HCT116 (cell line): Measurements from ENCODE around the gene CTRL. TPM values are rescaled to one million over a fixed set of nuclear protein-coding genes. Genes with fewer than 3 reads are reported as not detected.

Source experiments
- ATAC-seq: fragments of 200-7000 bp; cut with Tn5 transposase; 2 replicates; pipeline ENCODE4 v1.9.1; 2020; ENCODE audit warnings: mild to moderate bottlenecking, moderate library complexity
- BruUV-seq: library from RNA; stranded (reverse); fragments of 400-500 nt; replicated peaks from 2 replicates; lab custom pipeline; 2021; lab: Mats Ljungman, UMichigan
- CTCF ChIA-PET: fragments of 300-600 bp; sonication (Branson Sonifier 250); formaldehyde crosslinking; loops from one replicate; lab custom pipeline; 2021; ENCODE audit warnings: antibody characterized with exemption; lab: Charles Lee
- POLR2A ChIA-PET: fragments of 300-600, 350-600 bp; sonication (Branson Sonifier 250); formaldehyde crosslinking; loops from one replicate; lab custom pipeline; 2021; ENCODE audit warnings: antibody characterized with exemption; lab: Charles Lee
- RAD21 ChIA-PET, 2 experiments: fragments of 300-600 bp; sonication (Branson Sonifier 250); formaldehyde crosslinking; loops; one replicate each; lab custom pipeline; 2023; ENCODE audit warnings: low total read pairs in 2 of 2; ENCODE audit not compliant: uncharacterized antibody in 2 of 2, unreplicated experiment in 2 of 2, low non-redundant PET in 1 of 2; lab: Charles Lee
- DNase-seq: peaks from one replicate; pipeline ENCODE4 v3.0.0-alpha.2; 2010; ENCODE audit warnings: low read depth, low spot score
- H2AFZ ChIP-seq: fragments of 200-600 bp; shearing (Covaris generic), sonication (generic); 2 replicates; pipeline ENCODE4 v1.6.1; 2017; ENCODE audit warnings: low read depth, mixed run types, mixed read lengths, antibody characterized with exemption, low read length; ENCODE audit not compliant: poor library complexity, severe bottlenecking
- H3K27ac ChIP-seq: 2 replicates; pipeline ENCODE4 v1.5.1; 2012; ENCODE audit warnings: low read depth, low read length
- H3K27me3 ChIP-seq: fragments of 200-600 bp; sonication (generic); 2 replicates; pipeline ENCODE4 v1.6.1; 2016; ENCODE audit warnings: mixed run types, low read length, mixed read lengths; ENCODE audit not compliant: insufficient read depth
- H3K36me3 ChIP-seq, 2 experiments: fragments of 200-500 bp in 1 of 2; fragments of 200-600 bp in 1 of 2; sonication (Bioruptor generic) in 1 of 2; sonication (generic) in 1 of 2; 2 replicates each; pipeline versions ENCODE4 v1.5.1 to v1.6.1; 2014 to 2016; ENCODE audit warnings: low read length in 2 of 2, inconsistent platforms in 1 of 2, mixed read lengths in 1 of 2, mixed run types in 1 of 2; ENCODE audit not compliant: insufficient read depth in 2 of 2, control insufficient read depth in 1 of 2
- H3K4me1 ChIP-seq, 2 experiments: fragments of 200-600 bp in 1 of 2; sonication (generic) in 1 of 2; 2 replicates each; pipeline versions ENCODE4 v1.5.1 to v1.6.1; 2012 to 2017; ENCODE audit warnings: low read length in 2 of 2, inconsistent platforms in 1 of 2, mild to moderate bottlenecking in 1 of 2, mixed read lengths in 1 of 2, mixed run types in 1 of 2, moderate library complexity in 1 of 2; ENCODE audit not compliant: insufficient read depth in 2 of 2, control insufficient read depth in 1 of 2
- H3K4me2 ChIP-seq: fragments of 200-600 bp; sonication (generic); 2 replicates; pipeline ENCODE4 v1.6.1; 2017; ENCODE audit warnings: mixed run types, low read length, mixed read lengths
- H3K4me3 ChIP-seq, 2 experiments: fragments of 200-600 bp in 1 of 2; sonication (generic) in 1 of 2; replicated peaks in 1 of 2; 2 replicates each; pipeline ENCODE4 v1.5.1; 2011 to 2016; ENCODE audit warnings: low read length in 2 of 2, control low read depth in 1 of 2, low read depth in 1 of 2, mild to moderate bottlenecking in 1 of 2, mixed read lengths in 1 of 2, mixed run types in 1 of 2
- H3K79me2 ChIP-seq: fragments of 200-600 bp; sonication (generic); 2 replicates; pipeline ENCODE4 v1.6.1; 2017; ENCODE audit warnings: mild to moderate bottlenecking, mixed run types, low read length, moderate library complexity, mixed read lengths; ENCODE audit not compliant: insufficient read depth
- H3K9ac ChIP-seq: fragments of 200-600 bp; sonication (generic); 2 replicates; pipeline ENCODE4 v1.6.1; 2016; ENCODE audit warnings: low read length, mixed read lengths
- H3K9me2 ChIP-seq: fragments of 200-600 bp; sonication (generic), shearing (Covaris generic); 2 replicates; pipeline ENCODE4 v1.6.1; 2017; ENCODE audit warnings: mixed run types, mild to moderate bottlenecking, moderate library complexity; ENCODE audit not compliant: insufficient read depth
- H3K9me3 ChIP-seq, 2 experiments: fragments of 200-500 bp in 1 of 2; fragments of 200-600 bp in 1 of 2; sonication (Bioruptor generic) in 1 of 2; sonication (generic) in 1 of 2; 2 replicates each; pipeline ENCODE4 v1.6.1; 2014 to 2017; ENCODE audit warnings: low read length in 2 of 2, mixed read lengths in 2 of 2, inconsistent platforms in 1 of 2, low read depth in 1 of 2, mild to moderate bottlenecking in 1 of 2, mixed run types in 1 of 2, moderate library complexity in 1 of 2; ENCODE audit not compliant: control insufficient read depth in 1 of 2, insufficient read depth in 1 of 2
- H4K20me1 ChIP-seq: fragments of 200-600 bp; sonication (generic), shearing (Covaris generic); 2 replicates; pipeline ENCODE4 v1.6.1; 2017; ENCODE audit warnings: mixed run types, mild to moderate bottlenecking, moderate library complexity; ENCODE audit not compliant: insufficient read depth
- EGR1 ChIP-seq: IDR thresholded peaks from 2 replicates; pipeline ENCODE4 v1.6.1; 2012; ENCODE audit warnings: low read depth
- EZH2phosphoT487 ChIP-seq: fragments of 200-600 bp; IDR thresholded peaks from 2 replicates; pipeline ENCODE4 v1.6.1; 2018; ENCODE audit warnings: antibody characterized with exemption, borderline replicate concordance
- POLR2A ChIP-seq: IDR thresholded peaks from 2 replicates; pipeline ENCODE4 v1.7.0; 2011; ENCODE audit warnings: borderline replicate concordance; ENCODE audit not compliant: insufficient read depth, insufficient read length; ENCODE audit errors: extremely low read depth
- POLR2AphosphoS5 ChIP-seq: IDR thresholded peaks from 2 replicates; pipeline ENCODE4 v1.6.1; 2011; ENCODE audit warnings: mild to moderate bottlenecking, low read depth, low read length, moderate library complexity
- SIN3A ChIP-seq: IDR thresholded peaks from 2 replicates; pipeline ENCODE4 v1.6.1; 2012; ENCODE audit warnings: low read depth
- TCF7L2 ChIP-seq: IDR thresholded peaks from 2 replicates; pipeline ENCODE4 v1.7.0; 2011; ENCODE audit warnings: borderline replicate concordance, inconsistent platforms; ENCODE audit not compliant: insufficient read depth, insufficient read length; ENCODE audit errors: extremely low read depth
- YY1 ChIP-seq: IDR thresholded peaks from 2 replicates; pipeline ENCODE4 v1.6.1; 2011; ENCODE audit warnings: low read length, low read depth, moderate library complexity, mild to moderate bottlenecking; ENCODE audit not compliant: insufficient replicate concordance; ENCODE audit errors: extremely low read depth
- ZBTB33 ChIP-seq: IDR thresholded peaks from 2 replicates; pipeline ENCODE4 v1.6.1; 2011; ENCODE audit warnings: mild to moderate bottlenecking, low read length, moderate library complexity; ENCODE audit not compliant: insufficient replicate concordance; ENCODE audit errors: extremely low read depth
- ZFX ChIP-seq: fragments of 450-650 bp; IDR thresholded peaks from 2 replicates; pipeline ENCODE4 v1.6.1; 2017
- ZNF274 ChIP-seq: fragments of 200-500 bp; sonication (Bioruptor generic); IDR thresholded peaks from 2 replicates; pipeline ENCODE4 v1.6.1; 2014; ENCODE audit warnings: mild to moderate bottlenecking, low read depth, low read length, inconsistent platforms
- intact Hi-C: fragments of 100-400 bp; cut with micrococcal nuclease; formaldehyde crosslinking; loops from 2 replicates; pipeline ENCODE4 v1.10.0; 2022
- total RNA-seq: library from RNA; stranded (reverse); gene quantifications from one replicate; pipeline ENCODE4 v1.2.1, GENCODE V29; 2021; ENCODE audit not compliant: unreplicated experiment
- TF ChIP-seq, protein P1 (sequence below): IDR thresholded peaks from 2 replicates; pipeline ENCODE4 v1.6.1; 2012

CTRL gene
- total RNA-seq, 1 experiment from 2014 or later = 3.4 TPM

DNA sequence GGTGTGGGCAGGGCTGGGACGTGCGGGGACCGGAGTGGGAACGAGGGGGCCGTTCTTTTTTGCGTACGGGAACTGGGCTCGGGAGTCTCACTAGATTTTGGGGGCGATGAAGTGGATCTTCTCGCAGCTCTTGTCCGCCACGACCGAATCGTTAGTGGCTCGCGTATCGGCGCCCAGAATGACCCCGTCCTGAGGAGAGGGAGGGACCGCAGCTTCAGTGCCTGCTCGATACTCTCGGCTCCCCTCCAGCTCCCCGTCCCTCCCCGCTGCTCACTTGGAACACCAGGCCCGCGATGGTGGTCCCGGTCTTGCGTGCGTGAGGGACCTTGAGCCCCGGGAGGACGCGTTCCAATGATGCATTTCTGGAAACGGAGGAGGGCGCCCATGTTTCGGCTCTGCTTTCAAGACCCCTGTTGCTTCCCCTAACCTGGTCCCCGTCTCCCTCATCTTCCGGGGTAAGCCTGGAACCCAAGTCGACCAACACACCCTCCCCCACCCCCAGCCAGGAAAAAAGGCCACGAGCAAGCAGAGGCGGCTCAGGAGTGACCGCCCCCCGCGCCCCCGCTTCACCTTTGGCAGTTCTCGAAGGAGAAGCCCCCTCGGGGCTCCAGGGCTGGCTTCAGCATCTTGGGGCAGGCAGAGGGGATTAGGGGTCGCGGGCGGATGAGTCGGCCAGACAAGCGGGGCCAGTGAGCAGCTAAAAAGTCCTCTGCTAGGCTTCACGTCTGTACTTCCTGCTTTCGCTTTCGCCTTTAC is 4.6 kb upstream of the CTRL start, which contains the start of gene PSMB10:
Gene PSMB10 (minus strand): TSS at position 727 of the 756 bp plus-strand sequence. CDS start 101 bp downstream, at position 626.
- RAD21 ChIA-PET = interaction anchor here in 1 of 2 experiments (1.0 kb wide), 1 partner anchor 148 kb away, joined by 3 read pairs; no protein-coding TSS in a partner anchor
- peak; percentile 37; the same call in 1 of the 2 replicates for TF ChIP-seq POLR2AphosphoS5
- TF ChIP-seq, protein P1, sequence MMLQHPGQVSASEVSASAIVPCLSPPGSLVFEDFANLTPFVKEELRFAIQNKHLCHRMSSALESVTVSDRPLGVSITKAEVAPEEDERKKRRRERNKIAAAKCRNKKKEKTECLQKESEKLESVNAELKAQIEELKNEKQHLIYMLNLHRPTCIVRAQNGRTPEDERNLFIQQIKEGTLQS = no peak
- TF ChIP-seq, all 23 proteins: peak for 1

DNA sequence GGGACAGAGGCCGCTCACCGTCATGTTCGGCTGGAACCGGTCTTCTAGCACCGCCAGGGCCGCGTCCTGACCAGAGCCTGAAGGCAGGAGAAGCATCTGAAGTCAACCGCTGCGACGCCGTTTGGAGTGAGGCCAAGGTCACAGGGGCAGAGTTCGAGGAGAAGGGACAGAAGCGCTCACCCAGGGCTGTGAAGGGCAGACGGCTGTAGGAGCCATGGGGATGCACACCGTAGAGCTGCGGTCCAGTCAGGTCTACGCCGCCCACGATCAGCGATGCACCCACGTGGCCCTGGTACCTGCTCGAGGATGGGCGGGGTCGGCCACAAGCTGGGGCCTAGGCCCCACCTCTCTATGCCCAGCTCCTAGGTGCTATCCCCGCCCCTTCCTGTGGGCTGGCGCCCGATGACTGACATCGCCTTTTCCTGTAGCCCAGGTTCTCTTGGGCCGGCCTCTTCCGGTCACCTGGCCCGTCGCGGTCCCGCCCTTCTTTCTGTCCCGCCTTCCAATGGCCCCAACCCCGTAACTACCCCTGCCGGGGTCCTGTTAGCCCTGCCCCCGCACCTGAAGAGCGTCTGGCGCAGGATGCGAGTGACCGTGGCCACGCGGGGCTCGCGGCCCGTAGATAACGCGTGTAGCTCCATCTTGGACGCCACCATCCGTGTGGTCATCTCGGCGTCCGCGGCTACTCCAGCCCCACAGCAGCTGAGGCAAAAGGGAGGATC is 3.9 kb upstream of the CTRL start:
- Histone ChIP-seq H3K4me3 (peak overlapping the region; percentile 70 to 82), H4K20me1 (no peaks in the 10 kb centered on the region), H3K4me1 (peaks cover 3 to 30% of the 10 kb centered on the region in 2 experiments; a peak in 3 of 4 replicates), H3K9me3 (no peaks in the 10 kb centered on the region), H3K36me3 (peaks cover 0 to 8% of the 10 kb centered on the region in 2 experiments; a peak in 1 of 4 replicates), H3K4me2 (peak overlapping the region; percentile 98), H3K27ac (peak overlapping the region; percentile 83), H3K9ac (peak overlapping the region; percentile 85), H3K9me2 (no peaks in the 10 kb centered on the region), H3K79me2 (peaks cover 33% of the 10 kb centered on the region), H2AFZ (no peak overlapping the region), H3K27me3 (no peaks in the 10 kb centered on the region)
- ChIA-PET CTCF (interaction anchor here (0.5 to 2.7 kb wide), 11 partner anchors 8 to 456 kb away, joined by 3 to 11 read pairs (median 3); partner anchors contain the start of genes ATP6V0D1 and LCAT), POLR2A (interaction anchor here (0.7 to 1.3 kb wide), 7 partner anchors 9 to 373 kb away, joined by 3 to 8 read pairs (median 3); partner anchors contain the start of genes CTCF, DDX28, DUS2 and GFOD2), RAD21 (interaction anchor here in 1 of 2 experiments (1.0 kb wide), 1 partner anchor 149 kb away, joined by 3 read pairs; no protein-coding TSS in a partner anchor)
- ATAC-seq = peak; percentile 95
- peak; percentile 93 for DNase-seq
- no TSS peak for BruUV-seq
- intact Hi-C loops = loop anchor here (5.0 to 10.0 kb wide), 2 partner anchors 118 to 411 kb away; partner anchors contain the start of gene RIPOR1
- TF ChIP-seq POLR2A = peak; percentile 67
- no peak for TF ChIP-seq ZNF274
- peak; percentile 8 for TF ChIP-seq TCF7L2
- TF ChIP-seq YY1 = peak; percentile 72
- TF ChIP-seq EGR1 = peak; percentile 91
- no peak for TF ChIP-seq ZBTB33
- TF ChIP-seq ZFX = peak; percentile 25; the same call in 1 of the 2 replicates
- peak; percentile 93 for TF ChIP-seq SIN3A
- peak; percentile 87 for TF ChIP-seq POLR2AphosphoS5
- TF ChIP-seq, protein P1 = no peak
- no peak for TF ChIP-seq EZH2phosphoT487

More for the DNA sequence above, 4.6 kb upstream of the CTRL start, which contains the start of gene PSMB10:
- Histone ChIP-seq H3K4me1 (peaks cover 3 to 32% of the 10 kb centered on the region in 2 experiments; a peak in 3 of 4 replicates), H3K9me2 (no peaks in the 10 kb centered on the region), H3K4me3 (peak within 1 kb of the TSS; percentile 70 to 82), H2AFZ (no peak within 1 kb of the TSS), H3K9ac (peak within 1 kb of the TSS; percentile 85), H3K27ac (peak within 1 kb of the TSS; percentile 83), H3K79me2 (peaks cover 33% of the 10 kb centered on the region), H3K9me3 (no peaks in the 10 kb centered on the region), H3K27me3 (no peaks in the 10 kb centered on the region), H3K36me3 (peaks cover 0 to 8% of the 10 kb centered on the region in 2 experiments; a peak in 1 of 4 replicates), H4K20me1 (no peaks in the 10 kb centered on the region), H3K4me2 (peak within 1 kb of the TSS; percentile 98)
- intact Hi-C loops = loop anchor here (5.0 to 10.0 kb wide), 2 partner anchors 119 to 412 kb away; partner anchors contain the start of gene RIPOR1
- ChIA-PET POLR2A (interaction anchor here (0.8 to 1.3 kb wide), 6 partner anchors 9 to 374 kb away, joined by 3 to 8 read pairs (median 4); partner anchors contain the start of genes CTCF, DDX28 and DUS2), CTCF (interaction anchor here (0.5 to 2.7 kb wide), 11 partner anchors 8 to 457 kb away, joined by 3 to 11 read pairs (median 3); partner anchors contain the start of genes ATP6V0D1 and LCAT)
- ATAC-seq = peak; percentile 16
- no peak for DNase-seq
- TSS peak; percentile 82 for BruUV-seq
